Measurements from ENCODE around the gene BRINP3. TPM values are rescaled to one million over a fixed set of nuclear protein-coding genes. Genes with fewer than 3 reads are reported as not detected.

Gene BRINP3
- total and polyA plus RNA-seq, 9 of the 15 experiments (the other 6 are each of a cell fraction or from before 2014, with no cell fraction given), result 0.09 to 0.75 (median 0.19) TPM; not detected in 1

- TF ChIP-seq PRDM10 (IDR thresholded peaks at IDR 0.05; ENCODE audit: partially characterized antibody) (no peak), FOXJ2 (tag; IDR thresholded peaks at IDR 0.05) (no peak), ZNF224 (CRISPR knock-in tag; IDR thresholded peaks at IDR 0.05) (no peak), CGGBP1 (CRISPR knock-in tag; IDR thresholded peaks at IDR 0.05) (no peak), ZFPM2 (CRISPR knock-in tag; IDR thresholded peaks at IDR 0.05) (no peak), RCOR1 (IDR thresholded peaks at IDR 0.05; ENCODE audit: borderline replicate concordance in 1 of 2, low read depth in 2 of 2, low read length in 2 of 2) (no peak), ZNF561 (CRISPR knock-in tag; conservative IDR thresholded peaks at IDR 0.05) (no peak), FUS (optimal IDR thresholded peaks at IDR 0.05; ENCODE audit: low read depth, low read length) (no peak), TAF9B (IDR thresholded peaks at IDR 0.05; ENCODE audit: partially characterized antibody) (no peak)
Observed at GRCh38 chr1:190456129-190456528, 21.5 kb downstream of the BRINP3 start (continued).
